HCT116 (cell line): ENCODE results near the gene RAB3B. TPM values are rescaled to one million over a fixed set of nuclear protein-coding genes. Genes with fewer than 3 reads are reported as not detected.

Experiments
- ATAC-seq: fragments of 200-7000 bp; cut with Tn5 transposase; 2 replicates; pipeline ENCODE4 v1.9.1; 2020; ENCODE audit warnings: mild to moderate bottlenecking, moderate library complexity
- BruUV-seq: library from RNA; stranded (reverse); fragments of 400-500 nt; replicated peaks from 2 replicates; lab custom pipeline; 2021; lab: Mats Ljungman, UMichigan
- CTCF ChIA-PET: fragments of 300-600 bp; sonication (Branson Sonifier 250); formaldehyde crosslinking; loops from one replicate; lab custom pipeline; 2021; ENCODE audit warnings: antibody characterized with exemption; lab: Charles Lee
- POLR2A ChIA-PET: fragments of 300-600, 350-600 bp; sonication (Branson Sonifier 250); formaldehyde crosslinking; loops from one replicate; lab custom pipeline; 2021; ENCODE audit warnings: antibody characterized with exemption; lab: Charles Lee
- RAD21 ChIA-PET, 2 experiments: fragments of 300-600 bp; sonication (Branson Sonifier 250); formaldehyde crosslinking; loops; one replicate each; lab custom pipeline; 2023; ENCODE audit warnings: low total read pairs in 2 of 2; ENCODE audit not compliant: uncharacterized antibody in 2 of 2, unreplicated experiment in 2 of 2, low non-redundant PET in 1 of 2; lab: Charles Lee
- DNase-seq: peaks from one replicate; pipeline ENCODE4 v3.0.0-alpha.2; 2010; ENCODE audit warnings: low read depth, low spot score
- H2AFZ ChIP-seq: fragments of 200-600 bp; shearing (Covaris generic), sonication (generic); 2 replicates; pipeline ENCODE4 v1.6.1; 2017; ENCODE audit warnings: low read depth, mixed run types, mixed read lengths, antibody characterized with exemption, low read length; ENCODE audit not compliant: poor library complexity, severe bottlenecking
- H3K27ac ChIP-seq: 2 replicates; pipeline ENCODE4 v1.5.1; 2012; ENCODE audit warnings: low read depth, low read length
- H3K27me3 ChIP-seq: fragments of 200-600 bp; sonication (generic); 2 replicates; pipeline ENCODE4 v1.6.1; 2016; ENCODE audit warnings: mixed run types, low read length, mixed read lengths; ENCODE audit not compliant: insufficient read depth
- H3K36me3 ChIP-seq, 2 experiments: fragments of 200-500 bp in 1 of 2; fragments of 200-600 bp in 1 of 2; sonication (Bioruptor generic) in 1 of 2; sonication (generic) in 1 of 2; 2 replicates each; pipeline versions ENCODE4 v1.5.1 to v1.6.1; 2014 to 2016; ENCODE audit warnings: low read length in 2 of 2, inconsistent platforms in 1 of 2, mixed read lengths in 1 of 2, mixed run types in 1 of 2; ENCODE audit not compliant: insufficient read depth in 2 of 2, control insufficient read depth in 1 of 2
- H3K4me1 ChIP-seq, 2 experiments: fragments of 200-600 bp in 1 of 2; sonication (generic) in 1 of 2; 2 replicates each; pipeline versions ENCODE4 v1.5.1 to v1.6.1; 2012 to 2017; ENCODE audit warnings: low read length in 2 of 2, inconsistent platforms in 1 of 2, mild to moderate bottlenecking in 1 of 2, mixed read lengths in 1 of 2, mixed run types in 1 of 2, moderate library complexity in 1 of 2; ENCODE audit not compliant: insufficient read depth in 2 of 2, control insufficient read depth in 1 of 2
- H3K4me2 ChIP-seq: fragments of 200-600 bp; sonication (generic); 2 replicates; pipeline ENCODE4 v1.6.1; 2017; ENCODE audit warnings: mixed run types, low read length, mixed read lengths
- H3K4me3 ChIP-seq, 2 experiments: fragments of 200-600 bp in 1 of 2; sonication (generic) in 1 of 2; replicated peaks in 1 of 2; 2 replicates each; pipeline ENCODE4 v1.5.1; 2011 to 2016; ENCODE audit warnings: low read length in 2 of 2, control low read depth in 1 of 2, low read depth in 1 of 2, mild to moderate bottlenecking in 1 of 2, mixed read lengths in 1 of 2, mixed run types in 1 of 2
- H3K79me2 ChIP-seq: fragments of 200-600 bp; sonication (generic); 2 replicates; pipeline ENCODE4 v1.6.1; 2017; ENCODE audit warnings: mild to moderate bottlenecking, mixed run types, low read length, moderate library complexity, mixed read lengths; ENCODE audit not compliant: insufficient read depth
- H3K9ac ChIP-seq: fragments of 200-600 bp; sonication (generic); 2 replicates; pipeline ENCODE4 v1.6.1; 2016; ENCODE audit warnings: low read length, mixed read lengths
- H3K9me2 ChIP-seq: fragments of 200-600 bp; sonication (generic), shearing (Covaris generic); 2 replicates; pipeline ENCODE4 v1.6.1; 2017; ENCODE audit warnings: mixed run types, mild to moderate bottlenecking, moderate library complexity; ENCODE audit not compliant: insufficient read depth
- H3K9me3 ChIP-seq, 2 experiments: fragments of 200-500 bp in 1 of 2; fragments of 200-600 bp in 1 of 2; sonication (Bioruptor generic) in 1 of 2; sonication (generic) in 1 of 2; 2 replicates each; pipeline ENCODE4 v1.6.1; 2014 to 2017; ENCODE audit warnings: low read length in 2 of 2, mixed read lengths in 2 of 2, inconsistent platforms in 1 of 2, low read depth in 1 of 2, mild to moderate bottlenecking in 1 of 2, mixed run types in 1 of 2, moderate library complexity in 1 of 2; ENCODE audit not compliant: control insufficient read depth in 1 of 2, insufficient read depth in 1 of 2
- H4K20me1 ChIP-seq: fragments of 200-600 bp; sonication (generic), shearing (Covaris generic); 2 replicates; pipeline ENCODE4 v1.6.1; 2017; ENCODE audit warnings: mixed run types, mild to moderate bottlenecking, moderate library complexity; ENCODE audit not compliant: insufficient read depth
- ATF3 ChIP-seq: IDR thresholded peaks from 2 replicates; pipeline ENCODE4 v1.6.1; 2012
- CEBPB ChIP-seq: IDR thresholded peaks from 2 replicates; pipeline ENCODE4 v1.6.1; 2012; ENCODE audit warnings: low read depth
- CTCF ChIP-seq, 3 experiments: fragments of 200-600 bp in 1 of 3; sonication (generic) in 1 of 3; IDR thresholded peaks in 2 of 3; conservative IDR thresholded peaks in 1 of 3; 2 replicates each; pipeline ENCODE4 v1.5.1; 2012 to 2017; ENCODE audit warnings: low read depth in 2 of 3, low read length in 2 of 3, antibody characterized with exemption in 1 of 3, borderline replicate concordance in 1 of 3, control low read depth in 1 of 3, mild to moderate bottlenecking in 1 of 3, mixed read lengths in 1 of 3, mixed run types in 1 of 3, moderate library complexity in 1 of 3; ENCODE audit not compliant: insufficient read depth in 1 of 3
- EGR1 ChIP-seq: IDR thresholded peaks from 2 replicates; pipeline ENCODE4 v1.6.1; 2012; ENCODE audit warnings: low read depth
- ELF1 ChIP-seq: IDR thresholded peaks from 2 replicates; pipeline ENCODE4 v1.6.1; 2012; ENCODE audit warnings: low read depth, borderline replicate concordance
- JUND ChIP-seq: IDR thresholded peaks from 2 replicates; pipeline ENCODE4 v1.6.1; 2012
- intact Hi-C: fragments of 100-400 bp; cut with micrococcal nuclease; formaldehyde crosslinking; loops from 2 replicates; pipeline ENCODE4 v1.10.0; 2022
- total RNA-seq: library from RNA; stranded (reverse); gene quantifications from one replicate; pipeline ENCODE4 v1.2.1, GENCODE V29; 2021; ENCODE audit not compliant: unreplicated experiment
- TF ChIP-seq, protein P1 (sequence below): IDR thresholded peaks from 2 replicates; pipeline ENCODE4 v1.6.1; 2012

RAB3B gene
- total RNA-seq, 1 experiment from 2014 or later: 15.1 TPM

DNA sequence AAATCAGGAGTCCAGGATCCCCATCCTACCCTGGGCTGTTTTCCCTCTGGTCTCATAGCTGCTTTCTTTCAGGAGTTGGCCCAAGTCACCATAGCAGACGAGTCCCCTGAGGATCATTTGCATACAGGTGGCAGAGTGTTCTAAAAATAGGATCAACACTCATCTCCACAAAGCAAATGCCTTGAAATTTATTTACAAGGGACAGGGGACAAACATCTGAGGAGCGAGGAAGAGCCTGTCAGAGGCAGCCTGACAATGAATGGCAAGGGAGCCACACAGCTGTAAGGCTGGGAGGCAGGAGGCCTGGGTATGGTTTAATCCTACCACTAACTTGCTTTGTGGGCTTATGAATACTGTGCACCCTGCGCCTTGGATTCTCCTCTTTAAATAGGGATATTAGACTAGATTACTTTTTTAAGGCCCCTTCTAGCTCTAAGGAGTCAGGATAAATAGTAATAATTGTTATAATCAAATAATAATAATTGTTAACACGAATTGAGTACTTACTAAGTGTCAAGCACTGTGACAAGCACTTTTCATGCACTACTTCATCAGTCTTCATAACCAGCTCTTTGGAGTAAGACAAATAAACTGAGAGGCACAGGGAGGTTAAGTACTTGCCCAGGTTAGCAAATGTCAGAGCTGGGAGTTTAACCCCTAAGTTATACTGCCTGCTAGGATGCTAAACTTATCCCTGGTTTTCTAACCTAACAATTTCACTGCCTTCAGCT is 34.5 kb downstream of the RAB3B start:
- no peak for TF ChIP-seq EGR1
- no peak for TF ChIP-seq CEBPB
- no peak for TF ChIP-seq ELF1
- peak; percentile 2; the same call in 1 of the 2 replicates for TF ChIP-seq JUND
- TF ChIP-seq, protein P1, sequence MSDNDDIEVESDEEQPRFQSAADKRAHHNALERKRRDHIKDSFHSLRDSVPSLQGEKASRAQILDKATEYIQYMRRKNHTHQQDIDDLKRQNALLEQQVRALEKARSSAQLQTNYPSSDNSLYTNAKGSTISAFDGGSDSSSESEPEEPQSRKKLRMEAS: no peak
- no peak for TF ChIP-seq CTCF (IDR thresholded peaks at IDR 0.05 in 2 of 3, conservative IDR thresholded peaks at IDR 0.05 in 1 of 3; ENCODE audit: borderline replicate concordance in 1 of 3, insufficient read depth in 1 of 3, low read depth in 2 of 3, low read length in 2 of 3)
- no peak for TF ChIP-seq ATF3
- TF ChIP-seq, all 23 proteins: peak for 1
- Histone ChIP-seq H3K4me1 (peaks cover 12 to 34% of the 10 kb centered on the region in 2 experiments), H3K79me2 (no peaks in the 10 kb centered on the region), H3K9ac (no peak overlapping the region), H3K4me2 (peak overlapping the region; percentile 40), H3K36me3 (no peaks in the 10 kb centered on the region; a peak in 2 of 4 replicates), H3K9me3 (no peaks in the 10 kb centered on the region), H3K4me3 (no peak overlapping the region), H3K9me2 (no peaks in the 10 kb centered on the region), H3K27me3 (no peaks in the 10 kb centered on the region), H2AFZ (no peak overlapping the region), H4K20me1 (no peaks in the 10 kb centered on the region), H3K27ac (no peak overlapping the region)
- intact Hi-C loops: no loop called here
- ChIA-PET POLR2A (interaction anchor here (0.9 kb wide), 1 partner anchor 11 kb away, joined by 3 read pairs; no protein-coding TSS in a partner anchor), RAD21 (no interaction called here), CTCF (interaction anchor here (1.0 to 1.1 kb wide), 2 partner anchors 34 to 59 kb away, joined by 3 read pairs; no protein-coding TSS in a partner anchor)
- DNase-seq (no peak), ATAC-seq (peak; percentile 23; the same call in 1 of the 2 replicates)
- BruUV-seq: no TSS peak
